SU-DHL-6 (cell line): ENCODE data around the gene TMEM178B.

Source experiments
- H2AFZ ChIP-seq: fragments of 200-600 bp; sonication (generic); 2 replicates; pipeline ENCODE4 v1.6.1; 2014; ENCODE audit warnings: low read depth, mild to moderate bottlenecking, moderate library complexity, mixed read lengths, antibody characterized with exemption, low read length; ENCODE audit not compliant: severe bottlenecking
- H3F3A ChIP-seq: fragments of 200-600 bp; shearing (Covaris generic); 2 replicates; pipeline ENCODE4 v1.6.0; 2016; ENCODE audit warnings: antibody characterized with exemption, mild to moderate bottlenecking; ENCODE audit not compliant: insufficient read depth
- H3K27ac ChIP-seq: fragments of 200-600 bp; sonication (generic); 2 replicates; pipeline ENCODE4 v1.5.1; 2016; ENCODE audit warnings: low read depth, mild to moderate bottlenecking, low read length, moderate library complexity, mixed read lengths
- H3K27me3 ChIP-seq: fragments of 200-600 bp; sonication (generic), shearing (Covaris generic); 2 replicates; pipeline ENCODE4 v1.6.0; 2014; ENCODE audit warnings: mild to moderate bottlenecking, low read length
- H3K36me3 ChIP-seq: fragments of 200-600 bp; sonication (generic); 2 replicates; pipeline ENCODE4 v1.6.1; 2014; ENCODE audit warnings: mild to moderate bottlenecking, low read length, mixed read lengths
- H3K4me2 ChIP-seq: fragments of 300-600, 200-600 bp; shearing (Covaris generic), sonication (generic); 2 replicates; pipeline ENCODE4 v1.6.0; 2014; ENCODE audit warnings: low read length, low read depth, mild to moderate bottlenecking; ENCODE audit not compliant: poor library complexity, severe bottlenecking
- H3K4me3 ChIP-seq: fragments of 200-600 bp; sonication (generic); 2 replicates; pipeline ENCODE4 v1.5.1; 2014; ENCODE audit warnings: antibody characterized with exemption, low read length, mild to moderate bottlenecking, mixed read lengths; ENCODE audit not compliant: insufficient read depth, poor library complexity, severe bottlenecking
- H3K79me2 ChIP-seq: fragments of 200-600 bp; sonication (generic); 2 replicates; pipeline ENCODE4 v1.6.1; 2014; ENCODE audit warnings: mild to moderate bottlenecking, low read length, moderate library complexity; ENCODE audit not compliant: insufficient read depth
- H3K9ac ChIP-seq: fragments of 200-600 bp; sonication (generic); 2 replicates; pipeline ENCODE4 v1.7.0; 2014; ENCODE audit warnings: mild to moderate bottlenecking, low read length
- H3K9me2 ChIP-seq: fragments of 200-600 bp; sonication (generic); replicated peaks from 2 replicates; pipeline ENCODE4 v1.6.1; 2014; ENCODE audit warnings: low read length; ENCODE audit not compliant: insufficient read depth
- H3K9me3 ChIP-seq: fragments of 200-600 bp; sonication (generic); 2 replicates; pipeline ENCODE4 v1.6.1; 2014; ENCODE audit warnings: low read length, mixed read lengths; ENCODE audit not compliant: insufficient read depth
- H4K20me1 ChIP-seq: fragments of 200-600 bp; sonication (generic); 2 replicates; pipeline ENCODE4 v1.6.1; 2014; ENCODE audit warnings: low read depth, mild to moderate bottlenecking, antibody characterized with exemption, low read length, moderate library complexity, mixed read lengths
- CTCF ChIP-seq: fragments of 200-600 bp; sonication (generic); IDR thresholded peaks from one replicate; pipeline ENCODE4 v1.5.1; 2017; ENCODE audit warnings: antibody characterized with exemption, mild to moderate bottlenecking, low read length, moderate library complexity; ENCODE audit not compliant: insufficient read depth, poor library complexity, severe bottlenecking
- EZH2phosphoT487 ChIP-seq: fragments of 200-600 bp; sonication (generic), shearing (Covaris generic); conservative IDR thresholded peaks from 2 replicates; pipeline ENCODE4 v1.6.1; 2018; ENCODE audit warnings: mild to moderate bottlenecking, antibody characterized with exemption, low read length, moderate library complexity, mixed read lengths

TMEM178B gene

DNA sequence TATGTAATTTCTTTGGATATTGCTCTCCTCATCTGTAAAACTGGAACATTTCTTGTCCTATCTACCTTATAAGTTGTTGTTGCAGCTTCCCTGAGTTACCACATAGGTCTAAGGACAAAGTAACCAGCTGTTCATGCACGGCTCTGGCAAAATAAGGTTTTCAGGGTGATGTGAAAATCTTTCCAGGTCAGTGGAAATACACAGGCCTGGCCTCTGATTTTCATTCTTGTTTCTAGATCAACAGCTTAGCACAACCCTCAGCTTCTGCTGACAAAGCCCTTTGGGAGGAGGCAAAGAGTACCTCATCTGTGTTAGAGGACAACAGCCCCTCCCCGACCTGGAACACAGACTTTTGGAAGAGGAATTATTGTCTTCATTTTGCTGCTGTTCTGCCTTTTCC is 359.8 kb downstream of the TMEM178B start:
- Histone ChIP-seq H3K27me3 (no peaks in the 10 kb centered on the region), H3F3A (no peaks in the 10 kb centered on the region), H3K27ac (no peak overlapping the region)

GRCh38 chr7:141436139-141436538 is 362.3 kb downstream of the TMEM178B start:
- Histone ChIP-seq H3F3A (no peaks in the 10 kb centered on the region), H3K79me2 (no peaks in the 10 kb centered on the region), H3K4me2 (no peak overlapping the region), H2AFZ (no peak overlapping the region), H3K4me3 (no peak overlapping the region), H3K27me3 (no peaks in the 10 kb centered on the region), H3K9me2 (no peaks in the 10 kb centered on the region), H3K9ac (no peak overlapping the region), H4K20me1 (no peaks in the 10 kb centered on the region), H3K36me3 (no peaks in the 10 kb centered on the region), H3K27ac (no peak overlapping the region), H3K9me3 (no peaks in the 10 kb centered on the region)
- no peak for TF ChIP-seq EZH2phosphoT487
- TF ChIP-seq CTCF, result no peak

More for the DNA sequence above, 359.8 kb downstream of the TMEM178B start:
- Histone ChIP-seq H3K9me2 (no peaks in the 10 kb centered on the region), H3K9ac (no peak overlapping the region), H4K20me1 (no peaks in the 10 kb centered on the region), H2AFZ (no peak overlapping the region), H3K36me3 (no peaks in the 10 kb centered on the region), H3K4me2 (no peak overlapping the region), H3K9me3 (no peaks in the 10 kb centered on the region), H3K79me2 (no peaks in the 10 kb centered on the region), H3K4me3 (no peak overlapping the region)
- TF ChIP-seq EZH2phosphoT487 (no peak), CTCF (no peak)

GRCh38 chr7:141436575-141437075 is 362.8 kb downstream of the TMEM178B start:
- no peak for TF ChIP-seq CTCF
- no peak for TF ChIP-seq EZH2phosphoT487
- H3K9me3 ChIP-seq, result no peaks in the 10 kb centered on the region
- H3F3A ChIP-seq, result no peaks in the 10 kb centered on the region
- no peak overlapping the region for H3K4me2 ChIP-seq
- H3K27me3 ChIP-seq, result no peaks in the 10 kb centered on the region
- no peaks in the 10 kb centered on the region for H3K9me2 ChIP-seq
- H3K4me3 ChIP-seq, result no peak overlapping the region
- no peaks in the 10 kb centered on the region for H3K36me3 ChIP-seq
- no peaks in the 10 kb centered on the region for H3K79me2 ChIP-seq
- no peak overlapping the region for H2AFZ ChIP-seq
- no peak overlapping the region for H3K9ac ChIP-seq
- no peak overlapping the region for H3K27ac ChIP-seq
- no peaks in the 10 kb centered on the region for H4K20me1 ChIP-seq
